ENCODE results near the gene CCNDBP1. TPM values are rescaled to one million over a fixed set of nuclear protein-coding genes. Genes with fewer than 3 reads are reported as not detected.
A peak's percentile ranks its signal among the peaks of the same experiment; 100 is the strongest.

CCNDBP1 gene
- total and polyA plus RNA-seq, 3 donors from 2014 or later: 60.5 to 83.6 (median 63.7) TPM

DNA sequence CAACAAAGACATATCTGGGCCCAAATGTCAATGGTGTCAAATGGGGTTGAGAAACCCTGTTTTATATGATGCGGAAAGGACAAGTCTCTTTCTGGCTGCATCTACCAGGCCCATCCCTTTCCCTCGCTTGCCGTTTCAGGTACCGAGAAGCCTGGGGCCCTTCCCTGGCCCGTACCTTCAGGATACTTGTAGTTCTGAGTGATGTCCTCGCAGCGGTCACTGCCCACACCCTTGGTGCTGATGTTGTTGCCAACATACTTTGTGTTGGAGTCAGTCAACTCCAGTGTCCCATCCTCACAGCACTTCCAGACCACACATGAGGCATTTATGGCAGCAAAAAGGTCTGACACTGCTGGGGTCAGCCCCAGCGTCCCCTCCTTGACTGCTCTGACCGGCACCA is 21.8 kb downstream of the CCNDBP1 start:
- no peak for DNase-seq
- intact Hi-C loops (cut with DNase I; ENCODE audit: low total_unique reads): no loop called here
- no peak overlapping the region for H3K27ac ChIP-seq

DNA sequence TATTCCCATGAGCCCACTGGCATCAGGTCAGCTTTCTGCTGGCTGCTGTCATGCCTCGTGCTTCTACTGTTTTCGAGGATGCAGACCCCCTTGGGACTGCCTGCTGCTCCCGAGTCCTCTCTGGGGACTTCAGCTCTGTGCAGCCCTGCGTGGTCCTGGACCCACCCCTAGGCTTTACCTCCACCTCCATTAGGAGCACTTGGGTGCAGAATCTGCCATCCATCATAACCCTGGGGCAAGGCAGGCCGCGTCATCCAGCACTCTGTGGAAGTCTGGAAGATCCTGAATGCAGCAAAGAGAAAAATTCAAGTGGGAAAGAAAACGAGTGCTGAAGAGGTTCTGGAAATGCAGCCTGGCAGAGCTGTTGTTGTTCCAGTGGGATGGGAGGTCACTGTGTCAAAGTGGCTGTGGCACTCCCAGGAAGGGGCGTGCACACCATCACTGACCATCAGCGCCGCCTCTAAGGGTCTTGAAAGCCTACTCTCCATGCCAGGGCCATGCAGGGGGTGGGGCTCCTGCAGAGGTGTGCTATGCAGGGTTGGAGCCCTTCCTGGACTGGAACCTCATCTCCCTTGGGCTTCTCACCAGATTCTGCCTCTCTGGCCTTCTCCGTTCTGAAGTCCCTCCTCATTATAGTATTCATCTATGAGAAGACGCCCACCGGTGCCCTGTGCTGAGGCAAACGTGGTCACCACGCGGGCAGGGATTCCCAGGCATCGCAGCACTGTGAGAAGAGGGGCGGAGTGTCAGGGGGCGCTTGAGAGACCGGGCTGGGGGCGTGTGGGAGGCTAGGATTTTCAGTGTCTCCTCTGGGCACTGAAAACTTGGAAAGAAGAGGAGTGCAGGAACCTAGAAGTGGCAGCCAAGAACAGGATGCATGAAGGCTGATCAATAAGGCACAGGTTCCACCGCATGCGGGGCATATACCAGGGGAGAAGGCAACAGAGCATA is 23.1 kb downstream of the CCNDBP1 start:
- Histone ChIP-seq H3K27me3 (no peaks in the 10 kb centered on the region), H3K27ac (no peak overlapping the region), H3K4me1 (no peaks in the 10 kb centered on the region), H3K9me3 (no peaks in the 10 kb centered on the region), H3K36me3 (ENCODE audit: low read depth, missing control alignments) (no peaks in the 10 kb centered on the region), H3K4me3 (no peak overlapping the region)
- no peak for TF ChIP-seq POLR2A (IDR thresholded peaks at IDR 0.05)
- TF ChIP-seq, protein P1, sequence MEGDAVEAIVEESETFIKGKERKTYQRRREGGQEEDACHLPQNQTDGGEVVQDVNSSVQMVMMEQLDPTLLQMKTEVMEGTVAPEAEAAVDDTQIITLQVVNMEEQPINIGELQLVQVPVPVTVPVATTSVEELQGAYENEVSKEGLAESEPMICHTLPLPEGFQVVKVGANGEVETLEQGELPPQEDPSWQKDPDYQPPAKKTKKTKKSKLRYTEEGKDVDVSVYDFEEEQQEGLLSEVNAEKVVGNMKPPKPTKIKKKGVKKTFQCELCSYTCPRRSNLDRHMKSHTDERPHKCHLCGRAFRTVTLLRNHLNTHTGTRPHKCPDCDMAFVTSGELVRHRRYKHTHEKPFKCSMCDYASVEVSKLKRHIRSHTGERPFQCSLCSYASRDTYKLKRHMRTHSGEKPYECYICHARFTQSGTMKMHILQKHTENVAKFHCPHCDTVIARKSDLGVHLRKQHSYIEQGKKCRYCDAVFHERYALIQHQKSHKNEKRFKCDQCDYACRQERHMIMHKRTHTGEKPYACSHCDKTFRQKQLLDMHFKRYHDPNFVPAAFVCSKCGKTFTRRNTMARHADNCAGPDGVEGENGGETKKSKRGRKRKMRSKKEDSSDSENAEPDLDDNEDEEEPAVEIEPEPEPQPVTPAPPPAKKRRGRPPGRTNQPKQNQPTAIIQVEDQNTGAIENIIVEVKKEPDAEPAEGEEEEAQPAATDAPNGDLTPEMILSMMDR (IDR thresholded peaks at IDR 0.05): no peak
- whole genome bisulfite sequencing, 2 donors: 74 to 75% methylated on average over 22 to 23 of the region's 23 CpGs
- intact Hi-C loops (cut with DNase I; ENCODE audit: low total_unique reads): no loop called here
- no peak for DNase-seq

More for the DNA sequence above, 21.8 kb downstream of the CCNDBP1 start:
- no peaks in the 10 kb centered on the region for H3K36me3 ChIP-seq (ENCODE audit: low read depth, missing control alignments)
- WGBS, 2 donors: 89 to 93% methylated on average over 6 to 9 of the region's 9 CpGs
- no peak for TF ChIP-seq POLR2A (IDR thresholded peaks at IDR 0.05)
- TF ChIP-seq, protein P1 (IDR thresholded peaks at IDR 0.05): no peak
- H3K27me3 ChIP-seq: no peaks in the 10 kb centered on the region
- H3K4me3 ChIP-seq: no peak overlapping the region
- H3K9me3 ChIP-seq: no peaks in the 10 kb centered on the region
- H3K4me1 ChIP-seq: no peaks in the 10 kb centered on the region

DNA sequence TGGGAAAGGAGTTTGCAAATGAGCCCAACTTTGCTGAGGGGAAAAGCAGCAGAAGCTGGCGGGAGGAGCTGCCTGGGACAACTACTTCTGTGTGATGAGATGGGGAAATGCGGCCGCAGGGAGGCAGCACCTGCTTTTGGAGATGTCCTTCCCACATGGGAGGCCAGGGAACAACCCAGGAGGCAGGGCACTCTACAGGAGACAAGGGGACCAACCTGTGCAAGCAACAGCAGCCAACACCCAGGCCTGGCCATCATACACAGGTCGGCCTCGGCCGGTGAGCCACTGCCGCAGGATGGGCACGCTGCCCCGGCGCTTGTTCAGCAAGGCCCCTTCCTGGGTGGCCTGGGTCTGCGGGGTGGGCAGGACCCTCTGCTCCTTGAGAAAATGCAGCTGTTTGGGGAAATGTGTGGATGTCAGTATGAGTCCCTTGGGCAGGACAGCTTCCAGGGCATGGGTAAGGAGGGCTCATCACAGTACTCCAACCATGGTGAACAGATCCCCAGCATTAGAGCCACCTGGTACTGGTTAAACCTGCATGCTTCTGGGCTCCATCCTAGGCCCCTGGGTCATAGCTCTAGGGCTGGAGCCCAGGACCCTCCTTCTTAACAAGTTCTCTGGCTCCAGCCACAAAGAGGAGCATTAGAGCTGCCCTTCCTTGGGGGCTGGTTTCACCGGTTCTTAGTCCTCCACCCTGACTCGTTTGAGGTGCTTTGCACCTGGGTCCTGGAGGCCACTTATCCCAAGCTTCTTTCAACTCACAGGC is 24.0 kb downstream of the CCNDBP1 start:
- TF ChIP-seq, protein P1 (IDR thresholded peaks at IDR 0.05): no peak
- TF ChIP-seq POLR2A (IDR thresholded peaks at IDR 0.05): no peak
- WGBS, 2 donors: 68 to 79% methylated on average over 5 to 13 of the region's 13 CpGs
- H3K27ac ChIP-seq: no peak overlapping the region
- H3K4me3 ChIP-seq: no peak overlapping the region
- no peaks in the 10 kb centered on the region for H3K27me3 ChIP-seq
- intact Hi-C loops (cut with DNase I; ENCODE audit: low total_unique reads): no loop called here
- DNase-seq: peak; percentile 56
- H3K36me3 ChIP-seq (ENCODE audit: low read depth, missing control alignments): no peaks in the 10 kb centered on the region
- no peaks in the 10 kb centered on the region for H3K4me1 ChIP-seq
- no peaks in the 10 kb centered on the region for H3K9me3 ChIP-seq

DNA sequence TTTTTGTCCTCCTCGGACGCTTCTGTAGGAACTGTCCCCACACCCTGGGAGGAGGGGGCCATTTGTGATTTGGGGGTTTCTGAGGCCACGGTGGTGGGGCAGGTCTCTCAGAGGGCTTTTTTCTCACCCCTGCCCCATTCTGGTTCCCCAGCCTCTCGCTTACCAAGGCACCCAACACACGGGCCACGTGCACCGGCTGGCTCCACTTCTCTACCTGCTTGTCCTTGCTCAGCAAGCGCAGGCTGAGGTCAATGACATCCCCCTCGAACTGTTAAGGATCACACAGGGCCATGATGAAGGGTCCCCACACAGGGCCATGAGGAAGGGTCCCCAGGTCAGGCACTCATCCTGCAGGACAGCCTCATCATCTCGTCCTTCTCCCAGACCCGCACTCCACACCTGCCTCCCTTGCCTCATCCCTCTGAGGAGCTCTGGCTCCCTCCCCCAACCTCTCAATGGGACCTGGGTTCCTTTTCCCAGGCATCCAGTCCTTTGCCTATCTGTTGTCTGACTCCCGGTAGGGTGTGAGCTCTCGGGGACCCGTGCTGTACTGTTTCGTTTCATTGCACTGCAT is 25.1 kb downstream of the CCNDBP1 start:
- Histone ChIP-seq H3K27ac (no peak overlapping the region), H3K4me3 (no peak overlapping the region), H3K9me3 (no peaks in the 10 kb centered on the region), H3K36me3 (ENCODE audit: low read depth, missing control alignments) (no peaks in the 10 kb centered on the region), H3K27me3 (no peaks in the 10 kb centered on the region), H3K4me1 (no peaks in the 10 kb centered on the region)
- DNase-seq: peak; percentile 4
- TF ChIP-seq, protein P1 (IDR thresholded peaks at IDR 0.05): no peak
- TF ChIP-seq POLR2A (IDR thresholded peaks at IDR 0.05): no peak
- WGBS, 2 donors: 88 to 92% methylated on average over 15 of the region's 15 CpGs
- intact Hi-C loops (cut with DNase I; ENCODE audit: low total_unique reads): no loop called here

All from testis (tissue), 3 donors.